Activated T-helper 17 cell treated with anti-CD3 and anti-CD28 coated beads, Interleukin-2, amount 50 U/mL, for 72 hours (primary cell): ENCODE measurements around the gene MAPK12. TPM values are rescaled to one million over a fixed set of nuclear protein-coding genes. Genes with fewer than 3 reads are reported as not detected.

Experiments
- ATAC-seq: fragments of 150-1000 bp; cut with Tn5 transposase; replicated peaks from 2 replicates; pipeline ENCODE4 v1.10.0; 2021; ENCODE audit warnings: mild to moderate bottlenecking, moderate library complexity
- H3K27ac Mint-ChIP-seq: one replicate; pipeline ENCODE4 v1.8.0; 2022; ENCODE audit warnings: mixed read lengths
- H3K27me3 Mint-ChIP-seq: one replicate; pipeline ENCODE4 v1.8.0; 2022; ENCODE audit warnings: mixed read lengths
- H3K36me3 Mint-ChIP-seq: one replicate; pipeline ENCODE4 v1.8.0; 2022; ENCODE audit warnings: low read depth, mild to moderate bottlenecking, mixed read lengths
- H3K4me1 Mint-ChIP-seq: one replicate; pipeline ENCODE4 v1.8.0; 2022; ENCODE audit warnings: mixed read lengths
- H3K4me3 Mint-ChIP-seq: one replicate; pipeline ENCODE4 v1.8.0; 2022; ENCODE audit warnings: mild to moderate bottlenecking, mixed read lengths
- H3K9me3 Mint-ChIP-seq: one replicate; pipeline ENCODE4 v1.8.0; 2022; ENCODE audit warnings: mixed read lengths
- total RNA-seq, 2 donors: library from RNA; stranded (reverse); gene quantifications; one replicate each; pipeline ENCODE4 v1.2.3, GENCODE V29; 2022

The MAPK12 gene
- total RNA-seq, 2 donors from 2014 or later, result 5.0 to 14.8 TPM

DNA sequence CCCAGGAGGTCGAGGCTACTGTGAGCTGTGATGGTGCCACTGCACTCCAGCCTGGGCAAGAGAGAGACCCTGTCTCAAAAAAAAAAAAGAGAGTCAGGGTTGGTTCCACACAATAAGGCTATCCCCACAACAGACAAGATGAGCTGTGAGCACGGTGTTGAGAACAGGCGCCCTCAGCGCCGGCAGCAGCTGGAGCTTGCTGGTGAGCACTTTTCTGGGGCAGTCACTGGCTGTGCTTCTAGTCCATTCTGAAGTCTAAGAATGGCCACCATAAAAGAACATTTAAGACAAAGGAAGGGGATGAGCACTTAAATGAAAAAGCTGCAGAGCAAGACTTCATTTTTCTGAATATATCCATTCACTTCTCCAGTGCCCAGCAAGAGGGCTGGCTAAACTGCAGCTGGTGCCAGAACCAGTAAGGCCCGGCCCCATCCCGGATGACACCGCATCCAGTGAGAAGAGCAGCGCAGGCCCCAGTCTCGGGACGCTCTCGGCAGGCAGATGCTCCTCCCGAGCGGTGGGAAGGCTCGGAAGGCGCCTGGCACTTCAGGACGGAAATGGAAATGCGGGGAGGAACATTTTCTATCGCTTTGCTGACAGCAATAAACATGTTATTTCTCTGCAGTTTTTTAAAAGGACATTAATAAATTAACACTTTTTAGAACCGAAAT is 28.9 kb downstream of the MAPK12 start:
- Mint-ChIP-seq H3K27me3 (no peaks in the 10 kb centered on the region), H3K36me3 (peaks cover 75% of the 10 kb centered on the region), H3K9me3 (no peaks in the 10 kb centered on the region), H3K4me1 (peaks cover 27% of the 10 kb centered on the region), H3K4me3 (no peak overlapping the region), H3K27ac (no peak overlapping the region)
- no peak for ATAC-seq

GRCh38 chr22:50229370-50229769 is 32.1 kb downstream of the MAPK12 start:
- Mint-ChIP-seq H3K27ac (peak overlapping the region; percentile 69), H3K36me3 (peaks cover 74% of the 10 kb centered on the region), H3K9me3 (no peaks in the 10 kb centered on the region), H3K27me3 (no peaks in the 10 kb centered on the region), H3K4me3 (no peak overlapping the region), H3K4me1 (peaks cover 17% of the 10 kb centered on the region)
- ATAC-seq, result no peak

DNA sequence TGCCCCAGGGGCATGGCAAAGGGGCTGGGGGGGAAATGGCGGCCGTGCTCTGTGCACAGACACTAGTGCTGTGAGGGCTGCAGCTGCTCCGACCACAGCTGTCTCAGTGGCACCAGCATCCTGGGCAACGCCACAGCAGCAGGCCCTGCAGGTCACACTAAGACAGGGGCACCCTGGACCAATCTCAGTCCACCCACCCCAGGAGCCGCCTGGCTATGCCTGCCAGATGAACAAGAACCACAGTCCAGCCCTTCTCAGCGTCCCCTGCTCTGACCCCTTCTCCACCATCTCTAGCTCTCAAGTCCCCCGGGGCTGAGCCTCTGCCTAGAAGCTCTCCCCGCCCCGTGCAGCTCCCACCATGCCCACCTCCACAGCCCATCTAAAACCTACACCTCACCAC is 33.1 kb downstream of the MAPK12 start:
- no peak for ATAC-seq
- peaks cover 74% of the 10 kb centered on the region for H3K36me3 Mint-ChIP-seq
- H3K27me3 Mint-ChIP-seq, result no peaks in the 10 kb centered on the region
- H3K9me3 Mint-ChIP-seq, result no peaks in the 10 kb centered on the region
- no peak overlapping the region for H3K4me3 Mint-ChIP-seq
- H3K4me1 Mint-ChIP-seq, result peaks cover 10% of the 10 kb centered on the region
- peak overlapping the region; percentile 51 for H3K27ac Mint-ChIP-seq

GRCh38 chr22:50227579-50228215 is 33.8 kb downstream of the MAPK12 start:
- no peak for ATAC-seq
- Mint-ChIP-seq H3K4me1 (peaks cover 10% of the 10 kb centered on the region), H3K9me3 (no peaks in the 10 kb centered on the region), H3K27ac (no peak overlapping the region), H3K36me3 (peaks cover 74% of the 10 kb centered on the region), H3K4me3 (no peak overlapping the region), H3K27me3 (no peaks in the 10 kb centered on the region)

DNA sequence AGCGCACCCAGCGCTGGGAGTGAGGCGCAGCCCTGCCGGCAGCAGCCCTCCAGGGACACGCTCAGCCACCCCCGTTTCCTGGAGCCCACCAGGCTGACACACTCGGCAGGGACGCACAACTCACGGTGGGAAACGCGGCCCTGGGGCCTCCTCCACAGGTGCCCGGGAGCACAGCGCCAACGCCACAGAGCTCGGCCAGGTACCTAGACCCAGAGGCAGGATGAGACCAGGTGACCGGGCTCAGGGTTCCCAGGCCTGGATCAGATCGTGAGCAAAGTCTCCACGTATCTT is 34.7 kb downstream of the MAPK12 start:
- no peaks in the 10 kb centered on the region for H3K27me3 Mint-ChIP-seq

GRCh38 chr22:50226063-50226874 is 35.2 kb downstream of the MAPK12 start:
- Mint-ChIP-seq H3K4me1 (peaks cover 10% of the 10 kb centered on the region), H3K27ac (no peak overlapping the region), H3K27me3 (no peaks in the 10 kb centered on the region), H3K36me3 (peaks cover 70% of the 10 kb centered on the region), H3K9me3 (no peaks in the 10 kb centered on the region), H3K4me3 (no peak overlapping the region)
- ATAC-seq, result no peak

More for the DNA sequence above, 34.7 kb downstream of the MAPK12 start:
- Mint-ChIP-seq H3K27ac (no peak overlapping the region), H3K36me3 (peaks cover 74% of the 10 kb centered on the region), H3K4me1 (peaks cover 10% of the 10 kb centered on the region), H3K4me3 (no peak overlapping the region), H3K9me3 (no peaks in the 10 kb centered on the region)
- ATAC-seq, result no peak

GRCh38 chr22:50225200-50225969 is 36.1 kb downstream of the MAPK12 start:
- Mint-ChIP-seq H3K36me3 (peaks cover 71% of the 10 kb centered on the region), H3K9me3 (no peaks in the 10 kb centered on the region), H3K4me1 (peaks cover 10% of the 10 kb centered on the region), H3K27ac (no peak overlapping the region), H3K27me3 (no peaks in the 10 kb centered on the region), H3K4me3 (no peak overlapping the region)
- ATAC-seq, result no peak

GRCh38 chr22:50224071-50224470 is 37.4 kb downstream of the MAPK12 start:
- Mint-ChIP-seq H3K4me3 (no peak overlapping the region), H3K27me3 (no peaks in the 10 kb centered on the region), H3K27ac (no peak overlapping the region), H3K36me3 (peaks cover 60% of the 10 kb centered on the region), H3K4me1 (peaks cover 6% of the 10 kb centered on the region), H3K9me3 (no peaks in the 10 kb centered on the region)
- no peak for ATAC-seq

- no peak overlapping the region for H3K27ac Mint-ChIP-seq
- no peak for ATAC-seq
- H3K36me3 Mint-ChIP-seq, result peaks cover 56% of the 10 kb centered on the region
Observed at GRCh38 chr22:50222508-50222907, 39.0 kb downstream of the MAPK12 start.

DNA sequence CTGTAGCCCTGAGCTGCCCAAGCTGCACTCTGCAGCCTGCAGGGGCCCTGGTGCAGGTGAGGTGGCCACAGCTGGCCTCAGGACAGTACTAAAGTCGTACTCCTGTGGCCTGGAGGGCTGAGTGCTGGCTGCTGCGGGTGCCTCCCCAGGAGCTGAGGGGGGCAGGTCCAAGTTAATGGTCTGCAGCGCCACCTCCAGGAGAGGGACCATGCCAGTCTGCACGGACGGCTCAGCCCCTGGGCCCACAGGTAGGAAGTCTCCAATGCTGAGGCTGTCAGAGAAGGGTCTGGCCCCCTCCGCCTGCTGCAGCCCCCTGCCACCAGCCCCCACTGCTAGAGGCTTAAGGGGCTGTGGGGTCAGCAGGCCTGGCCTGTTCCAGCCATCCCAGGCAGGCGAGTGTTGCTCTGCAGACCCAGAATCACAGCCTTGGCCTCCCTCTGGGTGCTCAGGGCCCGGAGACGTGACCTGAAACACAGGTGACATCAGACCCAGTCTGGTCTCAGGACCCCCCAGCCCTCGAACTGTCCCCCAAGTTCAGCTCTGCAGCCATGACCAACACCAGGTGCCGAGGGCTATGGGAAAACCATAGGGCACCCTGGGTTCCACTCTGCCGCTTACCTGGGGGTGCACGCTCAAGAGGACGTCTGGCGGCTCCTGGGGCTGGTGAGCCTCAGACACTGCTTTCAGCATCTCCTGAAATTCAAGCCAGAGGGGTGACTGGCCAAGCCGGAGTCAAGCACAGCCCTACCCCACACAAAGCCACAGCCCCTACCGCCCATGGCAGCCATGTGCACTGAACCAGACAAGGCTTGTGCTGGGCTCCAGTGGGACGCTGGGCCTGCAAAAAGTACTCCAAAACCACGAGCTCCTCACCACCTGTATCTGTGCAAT is 39.8 kb downstream of the MAPK12 start:
- H3K4me3 Mint-ChIP-seq, result no peak overlapping the region
- H3K36me3 Mint-ChIP-seq, result peaks cover 56% of the 10 kb centered on the region
- no peaks in the 10 kb centered on the region for H3K4me1 Mint-ChIP-seq
- ATAC-seq, result no peak
- H3K27me3 Mint-ChIP-seq, result no peaks in the 10 kb centered on the region
- H3K27ac Mint-ChIP-seq, result no peak overlapping the region
- no peaks in the 10 kb centered on the region for H3K9me3 Mint-ChIP-seq

More at GRCh38 chr22:50222508-50222907, 39.0 kb downstream of the MAPK12 start:
- H3K4me3 Mint-ChIP-seq, result no peak overlapping the region
- no peaks in the 10 kb centered on the region for H3K27me3 Mint-ChIP-seq
- H3K9me3 Mint-ChIP-seq, result no peaks in the 10 kb centered on the region
- H3K4me1 Mint-ChIP-seq, result no peaks in the 10 kb centered on the region

- Mint-ChIP-seq H3K4me3 (no peak overlapping the region), H3K36me3 (peaks cover 57% of the 10 kb centered on the region), H3K27me3 (no peaks in the 10 kb centered on the region), H3K4me1 (no peaks in the 10 kb centered on the region), H3K27ac (no peak overlapping the region), H3K9me3 (no peaks in the 10 kb centered on the region)
- ATAC-seq, result no peak
Observed at GRCh38 chr22:50220603-50221409, 40.7 kb downstream of the MAPK12 start.

- Mint-ChIP-seq H3K27ac (no peak overlapping the region), H3K9me3 (no peaks in the 10 kb centered on the region), H3K4me1 (peaks cover 2% of the 10 kb centered on the region), H3K27me3 (no peaks in the 10 kb centered on the region), H3K4me3 (no peak overlapping the region), H3K36me3 (peaks cover 56% of the 10 kb centered on the region)
- ATAC-seq, result no peak
Observed at GRCh38 chr22:50219800-50220602, 41.5 kb downstream of the MAPK12 start.
